ENCODE data around the gene CARM1.

DNA sequence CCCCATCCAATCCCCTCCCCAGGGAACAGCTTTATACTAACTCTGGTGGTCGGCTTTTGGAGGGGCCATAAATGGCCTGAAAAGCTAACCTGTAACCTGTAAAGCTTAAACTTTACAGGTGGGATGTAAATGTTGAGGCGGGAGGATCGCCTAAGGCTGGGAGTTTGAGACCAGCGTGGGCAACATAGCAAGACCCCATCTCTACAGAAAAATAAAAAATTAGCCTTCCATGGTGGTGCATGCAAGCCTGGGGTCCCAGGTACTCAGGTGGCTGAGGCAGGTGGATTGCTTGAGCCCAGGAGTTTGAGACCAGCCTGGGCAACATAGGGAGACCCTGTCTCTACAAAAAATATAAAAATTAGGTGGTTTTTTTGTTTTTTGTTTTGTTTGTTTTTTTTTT lies 18.5 kb downstream of the CARM1 start:
- no peak for TF ChIP-seq CTCF (IDR thresholded peaks at IDR 0.05)
- no peak for TF ChIP-seq EZH2 (IDR thresholded peaks at IDR 0.05; ENCODE audit: borderline replicate concordance, insufficient read depth, low read depth, low read length, poor library complexity, severe bottlenecking)
